Keratinocyte (primary cell): ENCODE results near the gene CHD1. TPM values are rescaled to one million over a fixed set of nuclear protein-coding genes. Genes with fewer than 3 reads are reported as not detected.

Source experiments
- DNase-seq: peaks from one replicate; pipeline ENCODE4 v3.0.0-alpha.2; 2011; ENCODE audit warnings: low read depth, missing footprints, low spot score
- FAIRE-seq: peaks from 2 replicates; lab custom pipeline; 2011; peaks lifted over from hg19 to GRCh38; lab: Jason Lieb, UNC
- H2AFZ ChIP-seq: 2 replicates; pipeline ENCODE4 v1.6.0; 2012; ENCODE audit warnings: low read length, control low read depth, inconsistent platforms; ENCODE audit not compliant: control insufficient read depth
- H3K27ac ChIP-seq: 2 replicates; pipeline ENCODE4 v1.5.1; 2011; ENCODE audit warnings: low read length; ENCODE audit not compliant: control insufficient read depth, insufficient read depth
- H3K27me3 ChIP-seq: 3 replicates; pipeline ENCODE4 v1.6.0; 2011; ENCODE audit warnings: low read length; ENCODE audit not compliant: control insufficient read depth, insufficient read depth; ENCODE audit errors: extremely low read depth
- H3K36me3 ChIP-seq, 2 experiments: 2 replicates in 1 of 2; 3 replicates in 1 of 2; pipeline ENCODE4 v1.5.1; 2011; ENCODE audit warnings: low read length in 2 of 2, mild to moderate bottlenecking in 1 of 2; ENCODE audit not compliant: control insufficient read depth in 2 of 2, insufficient read depth in 2 of 2; ENCODE audit errors: extremely low read depth in 1 of 2
- H3K4me1 ChIP-seq: 3 replicates; pipeline ENCODE4 v1.5.1; 2011; ENCODE audit warnings: low read length; ENCODE audit not compliant: control insufficient read depth, insufficient read depth; ENCODE audit errors: extremely low read depth
- H3K4me2 ChIP-seq: 3 replicates; pipeline ENCODE4 v1.6.0; 2011; ENCODE audit warnings: low read depth, low read length; ENCODE audit not compliant: control insufficient read depth, insufficient read depth; ENCODE audit errors: extremely low read depth
- H3K4me3 ChIP-seq, 3 experiments: fragments of 200-600 bp in 1 of 3; sonication (generic) in 1 of 3; 2 replicates in 2 of 3; 3 replicates in 1 of 3; pipeline ENCODE4 v1.5.1; 2011 to 2016; ENCODE audit warnings: low read length in 3 of 3, mild to moderate bottlenecking in 3 of 3, control low read depth in 2 of 3, inconsistent platforms in 1 of 3, low read depth in 1 of 3, mixed read lengths in 1 of 3, mixed run types in 1 of 3, moderate library complexity in 1 of 3; ENCODE audit not compliant: control insufficient read depth in 2 of 3, insufficient read depth in 2 of 3; ENCODE audit errors: extremely low read depth in 1 of 3
- H3K79me2 ChIP-seq: 2 replicates; pipeline ENCODE4 v1.6.0; 2012; ENCODE audit warnings: low read length; ENCODE audit not compliant: control insufficient read depth, insufficient read depth
- H3K9ac ChIP-seq: 3 replicates; pipeline ENCODE4 v1.6.0; 2011; ENCODE audit warnings: low read length; ENCODE audit not compliant: control insufficient read depth, insufficient read depth; ENCODE audit errors: extremely low read depth
- H3K9me1 ChIP-seq: 3 replicates; pipeline ENCODE4 v1.6.0; 2011; ENCODE audit warnings: low read length; ENCODE audit not compliant: control insufficient read depth, insufficient read depth; ENCODE audit errors: extremely low read depth
- H3K9me3 ChIP-seq: 2 replicates; pipeline ENCODE4 v1.5.1; 2012; ENCODE audit warnings: low read depth, low read length; ENCODE audit not compliant: control insufficient read depth
- H4K20me1 ChIP-seq: 3 replicates; pipeline ENCODE4 v1.6.0; 2011; ENCODE audit warnings: low read length; ENCODE audit not compliant: control insufficient read depth, insufficient read depth; ENCODE audit errors: extremely low read depth
- EZH2 ChIP-seq: IDR thresholded peaks from one replicate; pipeline ENCODE4 v1.6.1; 2012; ENCODE audit warnings: inconsistent platforms, mild to moderate bottlenecking, low read length, moderate library complexity
- dilution Hi-C: fragments of 300-500 bp; cut with MboI; formaldehyde crosslinking; loops from one replicate; pipeline ENCODE4 v1.7.0; 2020; ENCODE audit warnings: low sequenced_read_pairs; ENCODE audit not compliant: extremely low pct_ligation_motif_present
- polyA plus RNA-seq, 5 experiments: library from polyadenylated mRNA; depleted of rRNA in 3 of 5; stranded (reverse) in 3 of 5; stranded (forward) in 1 of 5; unstranded in 1 of 5; fragments of >200 nt; gene quantifications; 1 replicate in 1 of 5; 2 replicates in 3 of 5; 3 replicates in 1 of 5; pipeline versions ENCODE4 v1.2.1 to v1.2.3, GENCODE V29; 2011 to 2012; ENCODE audit warnings: missing spikeins in 2 of 5, low read depth in 1 of 5, low replicate concordance in 1 of 5
- TF ChIP-seq, protein P1 (sequence below), 3 experiments: IDR thresholded peaks in 1 of 3; conservative IDR thresholded peaks in 1 of 3; optimal IDR thresholded peaks in 1 of 3; 2 replicates in 2 of 3; 3 replicates in 1 of 3; pipeline versions ENCODE3 to v1.5.1; 2011; ENCODE audit warnings: low read length in 3 of 3, mild to moderate bottlenecking in 3 of 3, moderate library complexity in 2 of 3, control low read depth in 1 of 3, inconsistent platforms in 1 of 3; ENCODE audit not compliant: insufficient read depth in 2 of 3; ENCODE audit errors: extremely low read depth in 1 of 3

CHD1 gene
- polyA plus RNA-seq, 1 donor (not counting 4 experiments of a cell fraction or from before 2014, with no cell fraction given): 26.5 TPM

DNA sequence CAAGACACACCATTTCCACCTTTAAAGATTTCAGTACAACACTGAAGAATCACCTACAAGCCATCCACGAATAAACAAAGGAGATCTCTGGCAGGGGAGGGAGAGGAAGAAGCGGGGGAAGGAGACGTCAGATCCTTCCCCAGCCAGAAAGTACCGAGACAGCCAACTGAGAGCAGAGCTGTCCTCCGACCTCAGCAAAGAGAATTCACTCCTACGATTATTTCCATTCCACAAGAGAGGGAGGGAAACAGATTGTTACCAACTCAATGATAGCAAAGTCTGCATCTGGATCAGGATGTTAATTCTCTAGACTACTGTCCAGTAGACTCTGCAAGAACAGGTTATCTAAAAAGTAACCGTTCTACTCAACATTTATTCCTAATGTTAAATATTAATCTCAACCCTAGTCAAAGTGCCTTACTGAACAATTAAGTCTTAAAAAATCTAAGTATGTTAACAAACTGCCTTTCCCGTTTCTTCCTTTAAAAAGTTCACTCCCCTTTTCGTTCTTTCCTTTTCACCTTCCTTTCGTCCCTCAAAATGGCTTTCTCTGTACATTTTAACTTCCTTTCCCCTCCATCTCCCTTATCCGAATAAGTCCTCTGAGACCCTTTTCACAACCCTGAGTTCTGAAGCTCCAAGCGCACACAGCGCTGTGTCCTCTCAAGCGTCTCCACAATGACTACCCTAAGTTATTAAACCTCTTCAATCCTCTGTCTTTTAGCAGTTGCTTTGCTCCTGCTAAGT lies 1.4 kb downstream of the CHD1 start:
- Histone ChIP-seq H3K9ac (peak overlapping the region; percentile 98), H3K4me1 (peaks cover 11% of the 10 kb centered on the region), H3K27me3 (no peaks in the 10 kb centered on the region), H3K36me3 (peaks cover 6 to 7% of the 10 kb centered on the region in 2 experiments), H3K9me3 (no peaks in the 10 kb centered on the region), H3K9me1 (no peaks in the 10 kb centered on the region), H3K4me3 (peak overlapping the region; percentile 82 to 97 (median 90)), H3K27ac (peak overlapping the region; percentile 97), H3K4me2 (peak overlapping the region; percentile 99), H3K79me2 (peaks cover 72% of the 10 kb centered on the region), H4K20me1 (peaks cover 2% of the 10 kb centered on the region), H2AFZ (peak overlapping the region; percentile 30)
- FAIRE-seq: peak; percentile 91
- TF ChIP-seq EZH2: no peak
- TF ChIP-seq, protein P1, sequence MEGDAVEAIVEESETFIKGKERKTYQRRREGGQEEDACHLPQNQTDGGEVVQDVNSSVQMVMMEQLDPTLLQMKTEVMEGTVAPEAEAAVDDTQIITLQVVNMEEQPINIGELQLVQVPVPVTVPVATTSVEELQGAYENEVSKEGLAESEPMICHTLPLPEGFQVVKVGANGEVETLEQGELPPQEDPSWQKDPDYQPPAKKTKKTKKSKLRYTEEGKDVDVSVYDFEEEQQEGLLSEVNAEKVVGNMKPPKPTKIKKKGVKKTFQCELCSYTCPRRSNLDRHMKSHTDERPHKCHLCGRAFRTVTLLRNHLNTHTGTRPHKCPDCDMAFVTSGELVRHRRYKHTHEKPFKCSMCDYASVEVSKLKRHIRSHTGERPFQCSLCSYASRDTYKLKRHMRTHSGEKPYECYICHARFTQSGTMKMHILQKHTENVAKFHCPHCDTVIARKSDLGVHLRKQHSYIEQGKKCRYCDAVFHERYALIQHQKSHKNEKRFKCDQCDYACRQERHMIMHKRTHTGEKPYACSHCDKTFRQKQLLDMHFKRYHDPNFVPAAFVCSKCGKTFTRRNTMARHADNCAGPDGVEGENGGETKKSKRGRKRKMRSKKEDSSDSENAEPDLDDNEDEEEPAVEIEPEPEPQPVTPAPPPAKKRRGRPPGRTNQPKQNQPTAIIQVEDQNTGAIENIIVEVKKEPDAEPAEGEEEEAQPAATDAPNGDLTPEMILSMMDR (optimal IDR thresholded peaks at IDR 0.05 in 1 of 3, IDR thresholded peaks at IDR 0.05 in 1 of 3, conservative IDR thresholded peaks at IDR 0.05 in 1 of 3; ENCODE audit: extremely low read depth in 1 of 3, insufficient read depth in 2 of 3, low read length in 3 of 3): no peak
- no peak for DNase-seq
- dilution Hi-C loops: no loop called here

DNA sequence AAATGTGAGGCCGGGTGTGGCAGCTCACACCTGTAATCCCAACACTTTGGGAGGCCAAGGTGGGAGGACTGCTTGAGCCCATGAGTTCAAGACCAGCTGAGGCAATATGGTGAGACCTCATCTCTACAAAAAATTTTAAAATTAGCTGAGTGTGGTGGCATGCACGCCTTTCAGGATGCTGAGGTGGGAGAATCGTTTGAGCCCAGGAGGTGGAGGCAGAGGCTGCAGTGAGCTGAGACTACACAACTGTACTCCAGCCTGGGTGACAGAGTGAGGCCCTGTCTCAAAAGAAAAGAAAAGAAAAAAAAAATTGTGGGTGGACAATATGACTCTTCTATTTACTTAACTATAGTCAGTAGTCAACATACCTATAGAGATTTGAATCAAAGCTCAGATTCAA lies 4.8 kb downstream of the CHD1 start:
- TF ChIP-seq, protein P1 (optimal IDR thresholded peaks at IDR 0.05 in 1 of 3, IDR thresholded peaks at IDR 0.05 in 1 of 3, conservative IDR thresholded peaks at IDR 0.05 in 1 of 3; ENCODE audit: extremely low read depth in 1 of 3, insufficient read depth in 2 of 3, low read length in 3 of 3): no peak
- no peak for TF ChIP-seq EZH2
- dilution Hi-C loops: no loop called here
- H3K27me3 ChIP-seq: no peaks in the 10 kb centered on the region
- H3K9me3 ChIP-seq: no peaks in the 10 kb centered on the region
- H3K4me1 ChIP-seq: peaks cover 4% of the 10 kb centered on the region
- H3K4me3 ChIP-seq: no peak overlapping the region
- no peak overlapping the region for H3K27ac ChIP-seq
- H4K20me1 ChIP-seq: peaks cover 2% of the 10 kb centered on the region
- FAIRE-seq: no peak
- H3K9ac ChIP-seq: no peak overlapping the region
- no peaks in the 10 kb centered on the region for H3K9me1 ChIP-seq
- H2AFZ ChIP-seq: no peak overlapping the region
- H3K4me2 ChIP-seq: no peak overlapping the region
- H3K36me3 ChIP-seq: peaks cover 7% of the 10 kb centered on the region in 2 experiments
- peaks cover 88% of the 10 kb centered on the region for H3K79me2 ChIP-seq
- DNase-seq: no peak
